ENCODE data around the gene XPNPEP1.

The XPNPEP1 gene

GRCh38 chr10:109940117-109940516, 16.8 kb upstream of the XPNPEP1 start:
- TF ChIP-seq CTCF (conservative IDR thresholded peaks at IDR 0.05; ENCODE audit: low read depth, low read length): no peak
- H2AFZ ChIP-seq (ENCODE audit: low read depth): no peak overlapping the region
- H4K20me1 ChIP-seq (ENCODE audit: insufficient read depth): no peaks in the 10 kb centered on the region
- H3K36me3 ChIP-seq (ENCODE audit: insufficient read depth): no peaks in the 10 kb centered on the region
- H3K27ac ChIP-seq: no peak overlapping the region
- H3K4me2 ChIP-seq: no peak overlapping the region
- no peaks in the 10 kb centered on the region for H3K27me3 ChIP-seq (ENCODE audit: insufficient read depth, low read depth)
- H3K9ac ChIP-seq: no peak overlapping the region
- no peaks in the 10 kb centered on the region for H3K79me2 ChIP-seq (ENCODE audit: insufficient read depth, low read depth)
- no peaks in the 10 kb centered on the region for H3K4me1 ChIP-seq (ENCODE audit: low read depth, poor library complexity, severe bottlenecking)
- H3K4me3 ChIP-seq (IDR thresholded peaks at IDR 0.05; ENCODE audit: insufficient read depth, low read depth, low read length): no peak overlapping the region

GRCh38 chr10:109939315-109939961, 16.1 kb upstream of the XPNPEP1 start:
- no peak overlapping the region for H3K4me2 ChIP-seq
- H3K27me3 ChIP-seq (ENCODE audit: insufficient read depth, low read depth): no peaks in the 10 kb centered on the region
- H3K79me2 ChIP-seq (ENCODE audit: insufficient read depth, low read depth): no peaks in the 10 kb centered on the region
- TF ChIP-seq CTCF (conservative IDR thresholded peaks at IDR 0.05; ENCODE audit: low read depth, low read length): no peak
- no peak overlapping the region for H3K4me3 ChIP-seq (IDR thresholded peaks at IDR 0.05; ENCODE audit: insufficient read depth, low read depth, low read length)
- no peak overlapping the region for H2AFZ ChIP-seq (ENCODE audit: low read depth)
- no peaks in the 10 kb centered on the region for H4K20me1 ChIP-seq (ENCODE audit: insufficient read depth)
- no peak overlapping the region for H3K27ac ChIP-seq
- no peak overlapping the region for H3K9ac ChIP-seq
- H3K36me3 ChIP-seq (ENCODE audit: insufficient read depth): no peaks in the 10 kb centered on the region
- no peaks in the 10 kb centered on the region for H3K4me1 ChIP-seq (ENCODE audit: low read depth, poor library complexity, severe bottlenecking)

GRCh38 chr10:109937460-109938065, 14.3 kb upstream of the XPNPEP1 start:
- H3K36me3 ChIP-seq (ENCODE audit: insufficient read depth): no peaks in the 10 kb centered on the region
- H3K9ac ChIP-seq: no peak overlapping the region
- no peaks in the 10 kb centered on the region for H4K20me1 ChIP-seq (ENCODE audit: insufficient read depth)
- no peak for TF ChIP-seq CTCF (conservative IDR thresholded peaks at IDR 0.05; ENCODE audit: low read depth, low read length)
- H2AFZ ChIP-seq (ENCODE audit: low read depth): no peak overlapping the region
- no peak overlapping the region for H3K4me2 ChIP-seq
- no peak overlapping the region for H3K27ac ChIP-seq
- no peak overlapping the region for H3K4me3 ChIP-seq (IDR thresholded peaks at IDR 0.05; ENCODE audit: insufficient read depth, low read depth, low read length)
- no peaks in the 10 kb centered on the region for H3K79me2 ChIP-seq (ENCODE audit: insufficient read depth, low read depth)
- no peaks in the 10 kb centered on the region for H3K27me3 ChIP-seq (ENCODE audit: insufficient read depth, low read depth)
- no peaks in the 10 kb centered on the region for H3K4me1 ChIP-seq (ENCODE audit: low read depth, poor library complexity, severe bottlenecking)

DNA sequence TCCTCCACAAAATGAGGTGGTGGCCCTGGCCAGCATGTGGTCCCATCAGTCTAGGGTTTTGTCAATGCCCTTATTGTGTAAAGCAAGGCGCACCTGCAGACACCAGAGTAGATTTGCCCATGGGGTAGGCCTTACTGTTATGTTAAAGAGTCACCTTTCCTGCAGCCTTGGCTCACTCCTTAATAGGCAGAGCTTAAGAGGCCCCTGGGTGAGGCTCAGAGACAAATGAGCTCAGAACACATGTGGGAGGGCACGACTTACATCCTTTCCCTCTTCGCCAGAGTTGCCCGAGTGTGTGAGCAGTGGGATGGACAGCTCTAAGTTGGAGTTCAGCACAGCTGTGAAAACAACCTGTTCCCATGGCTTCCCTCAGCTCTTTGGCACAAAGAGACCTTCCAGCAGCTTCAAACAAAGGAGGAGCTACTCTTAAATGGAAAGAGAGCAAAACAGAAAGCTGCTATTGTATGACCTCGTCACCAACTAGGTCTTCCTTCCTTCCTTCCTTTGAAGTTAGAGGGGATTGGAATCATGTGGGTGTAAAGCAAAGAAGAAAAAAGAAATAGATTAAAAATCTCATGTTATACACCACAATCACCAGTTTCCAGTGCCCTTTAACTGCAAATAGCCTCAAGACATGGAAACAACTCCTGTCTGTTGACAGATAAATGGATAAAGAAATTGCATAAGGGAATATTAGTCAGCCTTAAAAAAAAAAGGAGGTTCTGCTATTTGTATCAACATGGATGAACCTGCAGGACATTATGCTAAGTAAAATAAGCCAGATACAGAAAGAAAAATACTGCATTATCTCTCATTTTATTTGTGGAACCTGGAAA, 11.9 kb upstream of the XPNPEP1 start:
- H3K4me2 ChIP-seq: no peak overlapping the region
- no peak overlapping the region for H2AFZ ChIP-seq (ENCODE audit: low read depth)
- H3K4me3 ChIP-seq (IDR thresholded peaks at IDR 0.05; ENCODE audit: insufficient read depth, low read depth, low read length): no peak overlapping the region
- no peaks in the 10 kb centered on the region for H4K20me1 ChIP-seq (ENCODE audit: insufficient read depth)
- TF ChIP-seq CTCF (conservative IDR thresholded peaks at IDR 0.05; ENCODE audit: low read depth, low read length): no peak
- no peaks in the 10 kb centered on the region for H3K27me3 ChIP-seq (ENCODE audit: insufficient read depth, low read depth)
- H3K4me1 ChIP-seq (ENCODE audit: low read depth, poor library complexity, severe bottlenecking): no peaks in the 10 kb centered on the region
- H3K79me2 ChIP-seq (ENCODE audit: insufficient read depth, low read depth): no peaks in the 10 kb centered on the region
- no peak overlapping the region for H3K9ac ChIP-seq
- no peak overlapping the region for H3K27ac ChIP-seq
- H3K36me3 ChIP-seq (ENCODE audit: insufficient read depth): no peaks in the 10 kb centered on the region

Measured in KMS-11 (cell line).